KMS-11 (cell line): ENCODE measurements around the gene CMC2.

Experiments used
- H2AFZ ChIP-seq: fragments of 200-600 bp; sonication (generic); 2 replicates; pipeline ENCODE4 v1.6.1; 2016; ENCODE audit warnings: antibody characterized with exemption, mixed run types, low read depth
- H3K27ac ChIP-seq: fragments of 200-600 bp; sonication (generic); 2 replicates; pipeline ENCODE4 v1.6.1; 2016; ENCODE audit warnings: mild to moderate bottlenecking, mixed run types
- H3K27me3 ChIP-seq: fragments of 200-600 bp; sonication (generic); 2 replicates; pipeline ENCODE4 v1.6.1; 2017; ENCODE audit warnings: mild to moderate bottlenecking, low read depth, mixed run types, moderate library complexity; ENCODE audit not compliant: insufficient read depth
- H3K36me3 ChIP-seq: fragments of 200-600 bp; sonication (generic); 2 replicates; pipeline ENCODE4 v1.6.1; 2017; ENCODE audit warnings: mild to moderate bottlenecking, mixed run types; ENCODE audit not compliant: insufficient read depth
- H3K4me1 ChIP-seq: fragments of 200-600 bp; sonication (generic); 2 replicates; pipeline ENCODE4 v1.6.1; 2016; ENCODE audit warnings: mild to moderate bottlenecking, low read depth, mixed run types; ENCODE audit not compliant: poor library complexity, severe bottlenecking
- H3K4me2 ChIP-seq: fragments of 200-600 bp; sonication (generic); 2 replicates; pipeline ENCODE4 v1.7.0; 2016; ENCODE audit warnings: mild to moderate bottlenecking, mixed run types
- H3K4me3 ChIP-seq: fragments of 200-600 bp; sonication (generic); IDR thresholded peaks from 2 replicates; pipeline ENCODE4 v1.6.1; 2017; ENCODE audit warnings: low read depth, low read length, mixed read lengths; ENCODE audit not compliant: insufficient read depth
- H3K79me2 ChIP-seq: fragments of 200-600 bp; sonication (generic); 2 replicates; pipeline ENCODE4 v1.6.1; 2016; ENCODE audit warnings: low read depth, mixed run types; ENCODE audit not compliant: insufficient read depth
- H3K9ac ChIP-seq: fragments of 200-600 bp; sonication (generic); 2 replicates; pipeline ENCODE4 v1.6.1; 2016; ENCODE audit warnings: mild to moderate bottlenecking, mixed run types
- H4K20me1 ChIP-seq: fragments of 200-600 bp; sonication (generic); 2 replicates; pipeline ENCODE4 v1.6.1; 2016; ENCODE audit warnings: mild to moderate bottlenecking, mixed run types; ENCODE audit not compliant: insufficient read depth
- TF ChIP-seq, protein P1 (sequence below): fragments of 200-600 bp; sonication (generic); conservative IDR thresholded peaks from 2 replicates; pipeline ENCODE4 v1.6.1; 2017; ENCODE audit warnings: low read depth, mild to moderate bottlenecking, antibody characterized with exemption, low read length, moderate library complexity, mixed read lengths

Gene CMC2

GRCh38 chr16:81005610-81006161 lies 999 bp downstream of the CMC2 start:
- H2AFZ ChIP-seq, result peak overlapping the region; percentile 84; the same call in 1 of the 2 replicates
- no peak overlapping the region for H3K4me3 ChIP-seq
- H3K4me1 ChIP-seq, result peaks cover 38% of the 10 kb centered on the region
- H3K79me2 ChIP-seq, result peaks cover 91% of the 10 kb centered on the region
- peaks cover 8% of the 10 kb centered on the region; the same call in 1 of the 2 replicates for H4K20me1 ChIP-seq
- H3K36me3 ChIP-seq, result no peaks in the 10 kb centered on the region; the same call in 1 of the 2 replicates
- H3K27me3 ChIP-seq, result no peaks in the 10 kb centered on the region
- peak overlapping the region; percentile 91 for H3K9ac ChIP-seq
- TF ChIP-seq, protein P1, sequence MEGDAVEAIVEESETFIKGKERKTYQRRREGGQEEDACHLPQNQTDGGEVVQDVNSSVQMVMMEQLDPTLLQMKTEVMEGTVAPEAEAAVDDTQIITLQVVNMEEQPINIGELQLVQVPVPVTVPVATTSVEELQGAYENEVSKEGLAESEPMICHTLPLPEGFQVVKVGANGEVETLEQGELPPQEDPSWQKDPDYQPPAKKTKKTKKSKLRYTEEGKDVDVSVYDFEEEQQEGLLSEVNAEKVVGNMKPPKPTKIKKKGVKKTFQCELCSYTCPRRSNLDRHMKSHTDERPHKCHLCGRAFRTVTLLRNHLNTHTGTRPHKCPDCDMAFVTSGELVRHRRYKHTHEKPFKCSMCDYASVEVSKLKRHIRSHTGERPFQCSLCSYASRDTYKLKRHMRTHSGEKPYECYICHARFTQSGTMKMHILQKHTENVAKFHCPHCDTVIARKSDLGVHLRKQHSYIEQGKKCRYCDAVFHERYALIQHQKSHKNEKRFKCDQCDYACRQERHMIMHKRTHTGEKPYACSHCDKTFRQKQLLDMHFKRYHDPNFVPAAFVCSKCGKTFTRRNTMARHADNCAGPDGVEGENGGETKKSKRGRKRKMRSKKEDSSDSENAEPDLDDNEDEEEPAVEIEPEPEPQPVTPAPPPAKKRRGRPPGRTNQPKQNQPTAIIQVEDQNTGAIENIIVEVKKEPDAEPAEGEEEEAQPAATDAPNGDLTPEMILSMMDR, result no peak
- H3K27ac ChIP-seq, result peak overlapping the region; percentile 95; the same call in 1 of the 2 replicates
- H3K4me2 ChIP-seq, result peak overlapping the region; percentile 81

- Histone ChIP-seq H3K4me1 (peaks cover 47% of the 10 kb centered on the region), H3K79me2 (peaks cover 91% of the 10 kb centered on the region), H3K27me3 (no peaks in the 10 kb centered on the region), H2AFZ (no peak overlapping the region), H3K9ac (peak overlapping the region; percentile 3; the same call in 1 of the 2 replicates), H3K4me3 (no peak overlapping the region), H3K36me3 (no peaks in the 10 kb centered on the region; the same call in 1 of the 2 replicates), H3K4me2 (peak overlapping the region; percentile 70), H4K20me1 (peaks cover 8% of the 10 kb centered on the region; the same call in 1 of the 2 replicates), H3K27ac (peak overlapping the region; percentile 14; the same call in 1 of the 2 replicates)
- TF ChIP-seq, protein P1, result peak; percentile 80
Measured at GRCh38 chr16:81004646-81005353, 1.9 kb downstream of the CMC2 start.

GRCh38 chr16:81003610-81004460 lies 2.9 kb downstream of the CMC2 start:
- no peak overlapping the region for H2AFZ ChIP-seq
- peaks cover 4% of the 10 kb centered on the region; the same call in 1 of the 2 replicates for H4K20me1 ChIP-seq
- peaks cover 47% of the 10 kb centered on the region for H3K4me1 ChIP-seq
- TF ChIP-seq, protein P1, result no peak
- H3K27me3 ChIP-seq, result no peaks in the 10 kb centered on the region
- H3K79me2 ChIP-seq, result peaks cover 91% of the 10 kb centered on the region
- H3K4me3 ChIP-seq, result no peak overlapping the region
- H3K9ac ChIP-seq, result peak overlapping the region; percentile 3; the same call in 1 of the 2 replicates
- peak overlapping the region; percentile 70 for H3K4me2 ChIP-seq
- peak overlapping the region; percentile 14; the same call in 1 of the 2 replicates for H3K27ac ChIP-seq
- no peaks in the 10 kb centered on the region for H3K36me3 ChIP-seq

DNA sequence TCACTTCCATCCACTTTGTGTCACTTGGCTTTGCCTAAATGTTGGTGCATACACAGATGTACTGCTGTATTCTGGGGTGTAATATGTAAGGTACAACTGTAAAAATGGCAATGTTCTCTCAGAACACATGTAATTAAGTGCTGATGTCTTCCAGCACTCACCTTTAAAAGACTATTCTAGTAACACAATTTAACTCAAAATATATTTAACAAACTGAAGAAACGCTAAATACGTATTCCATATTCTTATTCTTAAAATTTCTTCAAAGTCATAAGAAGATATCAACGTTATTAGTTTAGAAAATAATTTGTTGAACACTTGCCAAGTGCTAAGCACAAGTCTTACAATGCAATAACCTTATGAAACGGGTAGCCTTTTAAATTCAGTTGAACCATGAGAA lies 3.6 kb downstream of the CMC2 start:
- H3K4me2 ChIP-seq, result no peak overlapping the region

More for the DNA sequence above, 3.6 kb downstream of the CMC2 start:
- no peak overlapping the region for H3K9ac ChIP-seq
- peaks cover 43% of the 10 kb centered on the region for H3K4me1 ChIP-seq
- TF ChIP-seq, protein P1, result no peak
- no peak overlapping the region for H2AFZ ChIP-seq
- no peaks in the 10 kb centered on the region for H3K27me3 ChIP-seq
- no peak overlapping the region for H3K27ac ChIP-seq
- peaks cover 4% of the 10 kb centered on the region; the same call in 1 of the 2 replicates for H4K20me1 ChIP-seq
- peaks cover 91% of the 10 kb centered on the region for H3K79me2 ChIP-seq
- no peak overlapping the region for H3K4me3 ChIP-seq
- H3K36me3 ChIP-seq, result no peaks in the 10 kb centered on the region
